Thymus (tissue), 11 donors: ENCODE data around the gene B3GALT5. TPM values are rescaled to one million over a fixed set of nuclear protein-coding genes. Genes with fewer than 3 reads are reported as not detected.

Experiments used
- DNase-seq, 9 donors: peaks; one replicate each; pipeline ENCODE4 v3.0.0-alpha.2; 2013; ENCODE audit warnings: low spot score in 9 of 9, low read depth in 6 of 9, missing footprints in 1 of 9
- H3K27ac ChIP-seq, 2 donors: one replicate each; pipeline ENCODE4 v1.5.1; 2013; ENCODE audit warnings: control low read depth in 1 of 2, low read depth in 1 of 2, low read length in 1 of 2, mild to moderate bottlenecking in 1 of 2, moderate library complexity in 1 of 2
- H3K27me3 ChIP-seq, 2 donors: one replicate each; pipeline ENCODE4 v1.5.1; 2013; ENCODE audit warnings: low read length in 1 of 2; ENCODE audit not compliant: control insufficient read depth in 2 of 2, insufficient read depth in 1 of 2
- H3K36me3 ChIP-seq, 2 donors: one replicate each; pipeline ENCODE4 v1.5.1; 2013; ENCODE audit warnings: low read length in 1 of 2, mild to moderate bottlenecking in 1 of 2, moderate library complexity in 1 of 2; ENCODE audit not compliant: control insufficient read depth in 2 of 2, insufficient read depth in 2 of 2
- H3K4me1 ChIP-seq, 2 donors: one replicate each; pipeline ENCODE4 v1.5.1; 2013; ENCODE audit warnings: low read length in 2 of 2; ENCODE audit not compliant: control insufficient read depth in 2 of 2, insufficient read depth in 2 of 2
- H3K4me3 ChIP-seq, 2 donors: one replicate each; pipeline ENCODE4 v1.5.1; 2013; ENCODE audit warnings: low read length in 2 of 2, control low read depth in 1 of 2, mild to moderate bottlenecking in 1 of 2
- H3K9me3 ChIP-seq, 2 donors: one replicate each; pipeline ENCODE4 v1.5.1; 2013; ENCODE audit warnings: low read length in 1 of 2, mild to moderate bottlenecking in 1 of 2; ENCODE audit not compliant: control insufficient read depth in 2 of 2, insufficient read depth in 1 of 2
- WGBS: extraction: QIAGEN DNeasy Blood & Tissue Kit; methylation state at CpG from one replicate; pipeline ENCODE4 v1.1.7; 2013; 5-methylcytosine and 5-hydroxymethylcytosine counted together
- polyA plus RNA-seq: library from polyadenylated mRNA; stranded (reverse); fragments of 200-250 nt; gene quantifications from one replicate; pipeline ENCODE4 v1.2.3, GENCODE V29; 2013
- total RNA-seq: library from RNA; stranded (reverse); fragments of 120-200 nt; gene quantifications from one replicate; pipeline ENCODE4 v1.2.4, GENCODE V29; 2013
- donor health status: healthy.

B3GALT5 gene
- total and polyA plus RNA-seq, 2 donors, result 0.80 to 1.4 TPM

DNA sequence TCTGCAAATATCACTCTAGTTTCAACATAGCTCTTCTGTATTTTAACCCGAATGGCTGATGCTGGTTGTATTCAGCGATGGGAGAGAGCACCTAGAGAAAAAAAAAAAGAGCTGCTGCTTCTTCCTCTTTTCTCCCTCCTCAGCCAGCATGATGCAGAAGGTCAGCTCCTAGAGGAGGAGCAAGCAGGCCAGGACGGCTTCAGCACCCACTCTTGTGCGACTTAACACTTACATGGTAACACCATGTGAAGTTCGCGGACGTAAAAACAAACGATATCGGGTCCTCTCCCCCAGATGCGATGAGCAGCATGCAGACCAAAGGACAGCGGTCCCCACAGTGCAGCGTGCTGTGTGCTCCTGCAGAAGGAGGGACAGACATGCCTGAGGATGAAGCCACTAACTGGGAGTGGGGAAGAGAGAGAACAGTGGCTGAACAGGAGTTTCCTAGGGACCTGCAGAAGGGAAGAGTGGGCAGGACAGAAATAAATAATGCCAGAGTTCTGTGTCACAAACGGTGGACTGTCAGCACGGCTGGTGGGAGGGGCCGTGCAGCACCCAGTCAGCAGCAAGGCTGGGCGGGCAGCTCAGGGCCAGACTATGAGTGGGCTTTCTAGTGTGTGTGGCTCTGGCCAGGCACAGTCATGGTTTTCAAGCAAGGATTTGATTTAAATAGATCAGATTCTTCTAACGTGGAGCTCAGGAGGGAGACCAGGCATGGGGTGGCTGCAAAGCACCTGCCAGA is 11.4 kb upstream of the B3GALT5 start:
- no peak for DNase-seq
- Histone ChIP-seq H3K4me1 (no peaks in the 10 kb centered on the region), H3K36me3 (no peaks in the 10 kb centered on the region), H3K27ac (no peak overlapping the region), H3K27me3 (peaks cover 0 to 2% of the 10 kb centered on the region in 2 donors), H3K4me3 (no peak overlapping the region), H3K9me3 (no peaks in the 10 kb centered on the region)
- 60% methylated on average over 17 of the region's 17 CpGs for WGBS

DNA sequence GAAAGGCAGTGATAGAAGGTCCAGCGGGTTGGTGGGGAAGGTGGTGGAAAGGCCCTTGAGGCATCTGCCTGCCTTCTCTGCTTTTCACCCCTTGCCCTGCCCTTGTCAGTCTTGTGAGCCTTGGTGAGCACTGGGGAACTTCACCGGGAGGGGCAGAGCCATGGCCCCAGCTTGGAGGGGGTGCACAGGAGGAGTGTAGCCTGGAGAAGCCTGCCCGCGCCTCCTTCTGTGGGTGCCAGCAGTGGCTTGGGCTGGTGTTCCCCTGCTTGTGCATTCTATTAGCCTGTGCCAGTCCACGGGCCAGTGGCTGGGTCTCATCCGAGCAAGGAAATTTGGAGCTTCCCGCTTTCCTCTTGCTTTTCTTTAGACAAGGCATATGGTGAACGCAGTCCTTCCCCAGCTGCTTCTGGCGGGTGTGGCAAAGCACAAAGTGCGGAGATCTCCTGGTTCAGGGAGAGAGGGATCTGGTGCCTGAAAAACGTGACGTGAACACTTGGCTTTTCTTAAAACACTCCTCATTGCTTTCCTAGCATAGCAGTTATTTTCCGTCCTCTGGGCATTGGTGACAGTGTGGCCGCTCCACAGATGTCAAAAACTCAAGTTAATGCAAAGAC is 10.6 kb upstream of the B3GALT5 start:
- Histone ChIP-seq H3K4me1 (no peaks in the 10 kb centered on the region), H3K4me3 (no peak overlapping the region), H3K9me3 (no peaks in the 10 kb centered on the region), H3K27me3 (peaks cover 0 to 2% of the 10 kb centered on the region in 2 donors), H3K27ac (no peak overlapping the region), H3K36me3 (no peaks in the 10 kb centered on the region)
- WGBS, result 92% methylated on average over 14 of the region's 14 CpGs
- no peak for DNase-seq

DNA sequence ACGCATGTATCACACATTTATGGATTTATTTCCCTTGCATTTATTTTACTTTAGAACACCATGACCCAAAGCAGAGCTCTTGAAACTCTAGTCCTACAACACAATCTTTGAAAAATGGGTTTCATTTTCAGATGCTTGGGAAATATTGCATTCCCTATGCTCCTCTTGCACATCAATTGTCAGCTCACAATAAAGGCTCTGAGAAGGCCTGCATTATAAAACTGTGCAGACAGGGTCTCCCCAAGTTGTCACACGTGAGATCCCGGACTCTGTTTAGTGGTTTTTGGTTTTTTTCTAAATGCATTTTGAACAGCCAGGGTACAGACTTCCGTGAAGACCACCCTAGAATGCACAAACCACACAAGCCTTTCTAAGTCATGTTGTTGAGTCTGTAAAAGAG is 9.9 kb upstream of the B3GALT5 start:
- H3K27ac ChIP-seq, result no peak overlapping the region
- H3K4me3 ChIP-seq, result no peak overlapping the region
- H3K36me3 ChIP-seq, result no peaks in the 10 kb centered on the region
- no peaks in the 10 kb centered on the region for H3K9me3 ChIP-seq
- WGBS, result 94% methylated on average over 4 of the region's 4 CpGs
- H3K4me1 ChIP-seq, result no peaks in the 10 kb centered on the region
- H3K27me3 ChIP-seq, result peaks cover 0 to 2% of the 10 kb centered on the region in 2 donors
- DNase-seq, result no peak

DNA sequence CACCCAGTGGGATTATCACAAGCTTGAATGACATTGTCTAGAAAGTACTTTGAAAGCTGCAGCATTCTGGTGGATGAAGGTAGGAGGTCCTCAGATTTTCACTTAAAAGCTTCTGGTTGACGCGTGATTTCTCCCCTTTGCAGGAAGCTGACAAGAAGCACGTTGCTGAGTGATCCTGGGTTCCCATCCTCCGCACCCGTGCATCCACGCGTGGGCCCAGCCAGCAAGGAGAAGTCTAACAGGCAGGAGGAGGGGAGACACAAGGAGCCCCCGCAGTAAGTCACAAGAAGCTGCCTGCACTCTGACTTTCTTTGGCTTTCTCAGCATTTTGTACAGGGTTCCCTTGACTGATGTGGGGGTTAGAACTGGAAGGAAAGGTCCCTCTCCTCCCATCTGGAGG is 7.8 kb upstream of the B3GALT5 start:
- Histone ChIP-seq H3K4me1 (no peaks in the 10 kb centered on the region), H3K4me3 (no peak overlapping the region), H3K36me3 (no peaks in the 10 kb centered on the region), H3K9me3 (no peaks in the 10 kb centered on the region), H3K27me3 (peaks cover 0 to 6% of the 10 kb centered on the region in 2 donors), H3K27ac (no peak overlapping the region)
- WGBS, result 91% methylated on average over 8 of the region's 8 CpGs
- no peak for DNase-seq

DNA sequence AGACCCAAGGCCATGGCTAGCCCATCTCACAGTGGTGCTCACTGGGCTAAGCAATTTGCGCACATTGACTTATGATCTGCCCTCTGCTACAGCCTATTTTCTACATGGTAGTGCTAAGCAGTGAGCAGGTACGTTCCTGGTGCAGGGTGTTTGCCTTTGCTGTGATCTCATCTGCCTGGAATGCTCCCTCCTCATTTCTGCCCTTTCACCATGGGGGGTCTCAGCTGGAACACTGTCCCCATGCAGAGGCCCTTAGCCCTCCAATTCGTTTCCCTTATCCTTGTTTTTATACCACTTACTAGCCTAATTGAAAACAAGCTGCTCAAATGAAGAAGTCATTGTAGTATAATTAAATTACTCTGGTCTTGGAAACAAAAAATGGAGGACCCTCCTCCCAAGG is 2.0 kb upstream of the B3GALT5 start:
- H3K27ac ChIP-seq, result no peak overlapping the region
- DNase-seq, result no peak
- peaks cover 37 to 46% of the 10 kb centered on the region in 2 donors for H3K27me3 ChIP-seq
- 86% methylated on average over 3 of the region's 3 CpGs for WGBS
- H3K9me3 ChIP-seq, result no peaks in the 10 kb centered on the region
- H3K4me1 ChIP-seq, result no peaks in the 10 kb centered on the region
- H3K36me3 ChIP-seq, result no peaks in the 10 kb centered on the region
- no peak overlapping the region for H3K4me3 ChIP-seq

DNA sequence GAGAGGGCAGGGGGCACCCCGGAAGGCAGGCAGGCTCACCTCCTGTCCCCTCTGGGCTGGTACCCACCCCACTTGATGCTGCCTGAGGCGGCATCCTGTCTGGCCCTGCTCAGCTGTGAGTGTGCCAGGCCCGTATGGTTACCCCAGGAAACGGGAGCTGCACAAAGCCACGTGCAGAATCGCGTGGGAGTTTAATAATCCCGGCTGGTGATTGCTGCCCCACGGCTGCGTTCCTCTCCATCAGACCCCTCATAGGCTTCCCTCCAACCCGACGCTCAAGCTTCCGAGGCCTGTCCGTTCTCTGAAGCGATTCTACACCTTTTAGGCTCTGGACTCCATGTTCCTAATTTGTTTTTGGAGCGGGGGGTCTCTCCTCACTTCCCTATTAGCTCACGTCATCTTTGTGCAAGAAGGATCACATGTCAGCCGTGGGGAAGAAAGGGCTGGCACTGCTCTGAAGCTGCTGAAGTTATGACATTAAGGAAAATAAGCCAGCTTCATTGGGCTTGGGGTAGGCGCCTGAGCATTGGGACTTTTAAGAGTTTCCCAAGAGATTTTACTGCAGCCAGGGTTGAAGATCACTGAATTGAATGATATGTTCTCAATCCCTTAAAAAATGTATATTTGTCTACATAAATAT is 1.1 kb upstream of the B3GALT5 start:
- no peaks in the 10 kb centered on the region for H3K9me3 ChIP-seq
- no peaks in the 10 kb centered on the region for H3K4me1 ChIP-seq
- H3K36me3 ChIP-seq, result no peaks in the 10 kb centered on the region
- no peak overlapping the region for H3K4me3 ChIP-seq
- H3K27ac ChIP-seq, result no peak overlapping the region
- H3K27me3 ChIP-seq, result peaks cover 37 to 46% of the 10 kb centered on the region in 2 donors
- 45% methylated on average over 19 of the region's 19 CpGs for WGBS
- DNase-seq, result no peak

DNA sequence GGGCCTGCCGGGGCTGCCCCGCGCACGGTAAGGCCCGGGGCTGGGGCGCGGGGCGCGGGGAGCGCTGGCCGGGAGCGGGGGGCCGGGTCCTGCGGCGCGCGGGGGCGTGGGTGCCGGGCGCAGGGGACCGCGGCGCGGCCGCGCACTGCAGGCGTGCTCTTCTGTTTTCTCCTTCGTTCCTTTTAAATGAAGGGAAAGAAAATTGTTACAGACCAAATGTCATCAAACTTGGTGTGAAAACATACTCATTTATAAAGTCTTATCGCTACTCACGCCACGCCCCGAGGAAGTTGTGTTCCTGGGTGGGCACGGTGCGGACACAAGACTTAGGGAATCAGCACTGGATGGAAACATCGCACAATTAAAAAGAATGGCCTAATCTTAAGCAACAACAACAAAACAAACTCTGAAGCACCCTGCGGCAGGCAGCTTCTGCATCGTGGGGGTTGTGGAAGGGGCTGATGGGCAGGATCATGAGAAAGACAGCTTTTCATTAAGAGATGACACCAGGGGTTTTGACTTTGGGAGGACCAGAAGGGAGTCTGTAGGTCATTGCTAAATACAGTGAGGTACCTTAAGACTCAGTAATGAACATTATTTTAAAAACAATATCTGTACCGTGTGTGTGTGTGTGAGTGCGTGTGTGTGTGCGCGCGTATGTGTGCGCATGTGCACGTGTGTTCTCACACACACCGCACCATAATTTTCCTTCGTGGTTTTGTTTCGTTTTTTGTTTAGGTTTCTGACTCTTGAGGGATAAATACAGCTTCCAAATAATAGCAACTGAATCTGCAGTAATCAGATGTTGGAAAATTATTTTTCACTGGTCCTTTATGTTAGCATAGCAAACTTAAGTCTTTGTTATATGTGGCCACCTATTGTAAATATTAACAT is 548 bp downstream of the B3GALT5 start:
- no peaks in the 10 kb centered on the region for H3K36me3 ChIP-seq
- no peaks in the 10 kb centered on the region for H3K4me1 ChIP-seq
- WGBS, result 12% methylated on average over 47 of the region's 47 CpGs
- no peak overlapping the region for H3K27ac ChIP-seq
- H3K4me3 ChIP-seq, result peak overlapping the region; percentile 15 to 27
- peaks cover 37 to 46% of the 10 kb centered on the region in 2 donors for H3K27me3 ChIP-seq
- no peaks in the 10 kb centered on the region for H3K9me3 ChIP-seq
- DNase-seq, result no peak

DNA sequence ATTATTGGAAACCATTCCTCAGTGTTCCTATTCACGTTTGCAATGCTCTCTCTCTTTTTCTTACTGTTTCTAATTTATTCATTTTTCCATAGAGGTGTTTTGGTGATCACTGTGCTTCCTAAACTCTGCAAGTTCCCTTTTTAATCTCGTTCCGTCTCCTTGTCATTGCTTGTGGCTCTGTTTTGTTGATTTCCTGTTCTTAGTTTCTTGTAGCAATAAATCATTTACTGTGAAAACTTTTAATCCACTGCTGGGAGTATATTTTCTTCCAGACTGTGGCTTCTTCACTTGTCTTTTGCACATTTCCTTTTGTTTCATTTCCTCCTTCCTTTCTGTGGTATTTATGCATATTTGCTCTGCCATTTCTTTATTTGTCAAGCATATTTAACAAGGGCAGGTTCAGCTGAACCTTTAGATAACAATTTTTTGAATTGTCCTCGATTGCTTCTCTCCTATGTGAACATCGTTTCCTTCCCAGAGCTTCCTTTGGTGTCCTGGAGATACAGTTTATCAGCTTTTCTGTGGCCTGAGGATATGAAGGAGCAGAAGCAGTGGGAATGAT is 3.6 kb downstream of the B3GALT5 start:
- H3K4me3 ChIP-seq, result no peak overlapping the region
- no peaks in the 10 kb centered on the region for H3K4me1 ChIP-seq
- H3K27me3 ChIP-seq, result peaks cover 31 to 34% of the 10 kb centered on the region in 2 donors
- no peak for DNase-seq
- no peak overlapping the region for H3K27ac ChIP-seq
- WGBS, result 7% methylated on average over 5 of the region's 5 CpGs
- no peaks in the 10 kb centered on the region for H3K36me3 ChIP-seq
- no peaks in the 10 kb centered on the region for H3K9me3 ChIP-seq
